C4-2B (cell line): ENCODE measurements around the gene REPS2.

ENCODE experiments used
- ZFX ChIP-seq: fragments of 450-650 bp; IDR thresholded peaks from 2 replicates; pipeline ENCODE4 v1.6.1; 2017
- TF ChIP-seq, protein P1 (sequence below): fragments of 450-650 bp; conservative IDR thresholded peaks from 2 replicates; pipeline ENCODE4 v1.5.1; 2017; ENCODE audit warnings: mild to moderate bottlenecking

GRCh38 chrX:16990839-16991238 lies 44.4 kb downstream of the REPS2 start:
- TF ChIP-seq, protein P1, sequence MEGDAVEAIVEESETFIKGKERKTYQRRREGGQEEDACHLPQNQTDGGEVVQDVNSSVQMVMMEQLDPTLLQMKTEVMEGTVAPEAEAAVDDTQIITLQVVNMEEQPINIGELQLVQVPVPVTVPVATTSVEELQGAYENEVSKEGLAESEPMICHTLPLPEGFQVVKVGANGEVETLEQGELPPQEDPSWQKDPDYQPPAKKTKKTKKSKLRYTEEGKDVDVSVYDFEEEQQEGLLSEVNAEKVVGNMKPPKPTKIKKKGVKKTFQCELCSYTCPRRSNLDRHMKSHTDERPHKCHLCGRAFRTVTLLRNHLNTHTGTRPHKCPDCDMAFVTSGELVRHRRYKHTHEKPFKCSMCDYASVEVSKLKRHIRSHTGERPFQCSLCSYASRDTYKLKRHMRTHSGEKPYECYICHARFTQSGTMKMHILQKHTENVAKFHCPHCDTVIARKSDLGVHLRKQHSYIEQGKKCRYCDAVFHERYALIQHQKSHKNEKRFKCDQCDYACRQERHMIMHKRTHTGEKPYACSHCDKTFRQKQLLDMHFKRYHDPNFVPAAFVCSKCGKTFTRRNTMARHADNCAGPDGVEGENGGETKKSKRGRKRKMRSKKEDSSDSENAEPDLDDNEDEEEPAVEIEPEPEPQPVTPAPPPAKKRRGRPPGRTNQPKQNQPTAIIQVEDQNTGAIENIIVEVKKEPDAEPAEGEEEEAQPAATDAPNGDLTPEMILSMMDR, result no peak
- TF ChIP-seq ZFX, result no peak
